Endothelial cell (in vitro differentiated cells): ENCODE results near the gene KCNH8. TPM values are rescaled to one million over a fixed set of nuclear protein-coding genes. Genes with fewer than 3 reads are reported as not detected.

ENCODE experiments used
- DNase-seq: peaks from one replicate; pipeline ENCODE4 v3.0.0; 2021; ENCODE audit warnings: low spot score
- H3K27ac Mint-ChIP-seq: one replicate; pipeline ENCODE4 v1.8.0; 2021; ENCODE audit warnings: mixed read lengths, inconsistent platforms; ENCODE audit not compliant: unreplicated experiment
- H3K27me3 Mint-ChIP-seq: one replicate; pipeline ENCODE4 v1.8.0; 2021; ENCODE audit warnings: mild to moderate bottlenecking, moderate library complexity, mixed read lengths, inconsistent platforms; ENCODE audit not compliant: unreplicated experiment
- H3K36me3 Mint-ChIP-seq: one replicate; pipeline ENCODE4 v1.8.0; 2021; ENCODE audit warnings: mild to moderate bottlenecking, low read depth, mixed read lengths, inconsistent platforms; ENCODE audit not compliant: unreplicated experiment
- H3K4me1 Mint-ChIP-seq: one replicate; pipeline ENCODE4 v1.8.0; 2021; ENCODE audit warnings: mild to moderate bottlenecking, mixed read lengths, inconsistent platforms; ENCODE audit not compliant: unreplicated experiment
- H3K4me3 Mint-ChIP-seq: one replicate; pipeline ENCODE4 v1.8.0; 2021; ENCODE audit warnings: mild to moderate bottlenecking, mixed read lengths, inconsistent platforms; ENCODE audit not compliant: unreplicated experiment
- H3K9me3 Mint-ChIP-seq: one replicate; pipeline ENCODE4 v1.8.0; 2021; ENCODE audit warnings: mixed read lengths, inconsistent platforms; ENCODE audit not compliant: unreplicated experiment
- total RNA-seq: library from RNA; stranded (reverse); fragmentation: NEBNext Ultra II Directional; extraction: Animal tissue kit (Norgen Biotek cat#: 25700); gene quantifications from one replicate; pipeline ENCODE4 v1.2.1, GENCODE V29; 2021; ENCODE audit not compliant: unreplicated experiment
- TF ChIP-seq, protein P1 (sequence below): fragments of 200-600 bp; sonication (generic); IDR thresholded peaks from one replicate; pipeline ENCODE4 v1.5.0; 2021; ENCODE audit warnings: antibody characterized with exemption; ENCODE audit not compliant: unreplicated experiment

Gene KCNH8
- total RNA-seq, 1 donor from 2014 or later, result 1.3 TPM

DNA sequence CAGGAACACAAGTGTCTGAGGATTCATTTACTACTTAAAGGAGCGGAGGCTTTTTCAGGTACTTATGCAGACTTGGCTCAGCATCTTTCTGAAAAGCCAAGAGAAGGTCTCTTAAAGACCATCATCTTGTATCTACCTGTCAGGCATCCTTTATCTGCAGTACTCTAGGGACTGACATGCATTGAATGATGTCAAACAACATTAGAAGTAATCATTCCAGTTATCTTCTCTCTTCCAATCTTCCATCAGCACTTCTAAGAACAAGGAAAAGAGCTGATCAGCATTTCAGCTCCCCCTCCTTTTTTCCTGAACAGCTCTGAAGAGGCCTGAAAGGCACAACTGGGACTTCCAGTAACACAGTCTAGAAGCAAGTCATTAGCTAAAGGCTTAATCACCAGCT, 214.8 kb downstream of the KCNH8 start:
- H3K4me1 Mint-ChIP-seq, result no peaks in the 10 kb centered on the region
- H3K9me3 Mint-ChIP-seq, result no peaks in the 10 kb centered on the region
- TF ChIP-seq, protein P1, sequence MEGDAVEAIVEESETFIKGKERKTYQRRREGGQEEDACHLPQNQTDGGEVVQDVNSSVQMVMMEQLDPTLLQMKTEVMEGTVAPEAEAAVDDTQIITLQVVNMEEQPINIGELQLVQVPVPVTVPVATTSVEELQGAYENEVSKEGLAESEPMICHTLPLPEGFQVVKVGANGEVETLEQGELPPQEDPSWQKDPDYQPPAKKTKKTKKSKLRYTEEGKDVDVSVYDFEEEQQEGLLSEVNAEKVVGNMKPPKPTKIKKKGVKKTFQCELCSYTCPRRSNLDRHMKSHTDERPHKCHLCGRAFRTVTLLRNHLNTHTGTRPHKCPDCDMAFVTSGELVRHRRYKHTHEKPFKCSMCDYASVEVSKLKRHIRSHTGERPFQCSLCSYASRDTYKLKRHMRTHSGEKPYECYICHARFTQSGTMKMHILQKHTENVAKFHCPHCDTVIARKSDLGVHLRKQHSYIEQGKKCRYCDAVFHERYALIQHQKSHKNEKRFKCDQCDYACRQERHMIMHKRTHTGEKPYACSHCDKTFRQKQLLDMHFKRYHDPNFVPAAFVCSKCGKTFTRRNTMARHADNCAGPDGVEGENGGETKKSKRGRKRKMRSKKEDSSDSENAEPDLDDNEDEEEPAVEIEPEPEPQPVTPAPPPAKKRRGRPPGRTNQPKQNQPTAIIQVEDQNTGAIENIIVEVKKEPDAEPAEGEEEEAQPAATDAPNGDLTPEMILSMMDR, result no peak
- no peak overlapping the region for H3K4me3 Mint-ChIP-seq
- H3K36me3 Mint-ChIP-seq, result no peaks in the 10 kb centered on the region
- H3K27me3 Mint-ChIP-seq, result no peaks in the 10 kb centered on the region
- H3K27ac Mint-ChIP-seq, result no peak overlapping the region
- no peak for DNase-seq

DNA sequence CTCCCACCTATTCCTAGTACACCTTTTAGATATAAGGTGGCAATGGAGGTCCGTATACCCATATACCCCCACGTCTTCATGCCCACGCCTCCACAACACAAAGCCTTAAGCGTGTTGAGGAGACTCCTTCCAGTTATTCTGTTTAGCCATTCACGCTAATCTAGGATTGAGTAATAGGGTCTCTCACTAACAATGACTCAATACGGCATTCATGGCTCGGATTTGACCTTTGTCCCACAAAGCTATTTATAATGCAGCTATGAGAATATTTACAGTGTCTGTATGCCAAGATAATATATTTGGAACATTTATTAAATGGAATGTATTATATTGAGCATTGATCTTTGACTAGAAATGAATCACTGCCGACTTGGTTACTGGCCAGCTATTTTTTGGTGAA, 215.8 kb downstream of the KCNH8 start:
- Mint-ChIP-seq H3K36me3 (no peaks in the 10 kb centered on the region), H3K4me1 (no peaks in the 10 kb centered on the region), H3K9me3 (no peaks in the 10 kb centered on the region), H3K27ac (no peak overlapping the region), H3K4me3 (no peak overlapping the region), H3K27me3 (no peaks in the 10 kb centered on the region)
- no peak for DNase-seq
- TF ChIP-seq, protein P1, result no peak

DNA sequence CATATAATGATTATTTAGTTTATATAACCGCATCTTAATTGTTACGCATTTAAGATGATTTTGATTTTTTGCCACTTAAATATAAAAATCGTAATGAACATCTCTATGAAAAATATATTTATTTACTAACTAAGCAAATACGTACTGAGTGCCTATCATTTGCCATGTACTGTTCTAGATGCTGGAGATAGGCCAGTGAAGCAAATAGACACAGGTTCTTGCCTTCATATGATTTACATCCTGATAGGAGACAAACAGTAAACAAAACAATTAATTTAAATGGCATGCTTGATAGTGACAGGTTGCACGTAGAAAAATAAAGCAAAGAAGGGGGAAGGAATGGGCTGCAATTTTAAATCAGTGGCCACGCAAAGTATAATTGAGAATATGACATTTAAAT, 217.2 kb downstream of the KCNH8 start:
- H3K27me3 Mint-ChIP-seq, result no peaks in the 10 kb centered on the region
- H3K36me3 Mint-ChIP-seq, result no peaks in the 10 kb centered on the region
- TF ChIP-seq, protein P1, result no peak
- no peak for DNase-seq
- no peak overlapping the region for H3K27ac Mint-ChIP-seq
- no peak overlapping the region for H3K4me3 Mint-ChIP-seq
- H3K4me1 Mint-ChIP-seq, result no peaks in the 10 kb centered on the region
- H3K9me3 Mint-ChIP-seq, result no peaks in the 10 kb centered on the region

DNA sequence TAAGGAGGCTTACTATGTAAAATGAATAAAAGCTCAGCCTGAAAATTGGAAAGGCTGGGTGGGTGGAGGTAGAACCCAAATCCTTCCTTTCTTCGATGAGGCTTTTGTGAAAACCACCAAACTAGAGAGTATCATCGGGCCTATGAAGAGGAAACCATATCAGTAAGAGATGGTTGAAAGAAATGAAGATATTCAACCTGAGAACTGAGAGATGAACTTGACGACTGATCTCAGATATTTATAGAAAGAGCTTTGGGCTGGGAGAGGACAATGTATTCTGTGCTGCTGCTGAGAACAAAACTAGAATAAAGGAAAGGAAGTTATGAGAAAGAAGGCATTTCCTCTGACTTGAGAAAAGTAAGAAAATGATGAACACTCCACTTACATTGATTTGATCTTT, 236.6 kb downstream of the KCNH8 start:
- H3K9me3 Mint-ChIP-seq, result no peaks in the 10 kb centered on the region
- H3K4me3 Mint-ChIP-seq, result no peak overlapping the region
- H3K27ac Mint-ChIP-seq, result no peak overlapping the region
- peaks cover 4% of the 10 kb centered on the region for H3K4me1 Mint-ChIP-seq
- no peaks in the 10 kb centered on the region for H3K27me3 Mint-ChIP-seq
- TF ChIP-seq, protein P1, result no peak
- H3K36me3 Mint-ChIP-seq, result no peaks in the 10 kb centered on the region
- DNase-seq, result no peak

DNA sequence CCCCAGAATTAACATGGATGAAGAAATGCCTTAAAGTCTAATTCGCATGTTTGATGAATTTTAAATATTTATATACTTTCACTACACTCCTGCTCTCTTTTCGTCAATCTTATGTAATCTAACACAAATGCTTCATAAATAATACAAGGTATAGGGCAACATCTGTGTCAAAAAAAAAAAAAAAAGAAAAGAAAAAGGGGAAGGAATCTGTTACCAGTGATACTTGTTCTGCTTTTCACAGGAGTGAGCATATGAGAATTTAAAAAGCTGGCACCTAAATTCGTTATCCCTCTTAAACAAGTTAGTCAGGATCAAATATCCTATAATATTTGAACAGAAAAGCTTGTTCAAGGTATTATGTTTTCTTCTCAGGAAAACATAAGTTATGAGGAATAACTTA, 243.8 kb downstream of the KCNH8 start:
- H3K4me3 Mint-ChIP-seq, result no peak overlapping the region
- no peaks in the 10 kb centered on the region for H3K27me3 Mint-ChIP-seq
- H3K9me3 Mint-ChIP-seq, result no peaks in the 10 kb centered on the region
- H3K36me3 Mint-ChIP-seq, result no peaks in the 10 kb centered on the region
- peaks cover 4% of the 10 kb centered on the region for H3K4me1 Mint-ChIP-seq
- no peak for DNase-seq
- TF ChIP-seq, protein P1, result no peak
- H3K27ac Mint-ChIP-seq, result no peak overlapping the region
